GM18907 (cell line): ENCODE results near the gene ELOVL2.

Experiments
- ATAC-seq: cut with Tn5 transposase; IDR thresholded peaks from one replicate; pipeline ENCODE4 v1.9.1; 2021; ENCODE audit warnings: mild to moderate bottlenecking, moderate library complexity; ENCODE audit not compliant: unreplicated experiment

The ELOVL2 gene

GRCh38 chr6:10947966-10948365 lies 96.1 kb downstream of the ELOVL2 start:
- no peak for ATAC-seq

- ATAC-seq: no peak
Measured at GRCh38 chr6:10945845-10946244, 98.3 kb downstream of the ELOVL2 start.

DNA sequence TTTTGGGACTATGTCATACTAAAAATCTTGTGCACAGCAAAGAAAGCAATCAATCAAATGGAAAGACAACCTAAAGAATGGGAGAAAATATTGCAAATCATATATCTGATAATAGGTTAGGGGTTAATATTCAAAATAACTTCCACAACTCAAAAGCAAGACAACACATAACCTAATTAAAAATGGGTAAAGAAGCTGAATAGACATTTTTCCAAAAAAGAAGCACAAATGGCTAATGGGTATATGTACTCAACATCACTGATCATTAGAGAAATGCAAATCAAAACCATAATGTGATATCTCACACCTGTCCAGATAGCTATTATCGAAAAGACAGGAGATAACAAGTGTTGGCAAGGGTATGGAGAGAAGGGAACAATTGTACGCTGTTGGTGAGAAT lies 104.3 kb downstream of the ELOVL2 start:
- ATAC-seq: no peak

DNA sequence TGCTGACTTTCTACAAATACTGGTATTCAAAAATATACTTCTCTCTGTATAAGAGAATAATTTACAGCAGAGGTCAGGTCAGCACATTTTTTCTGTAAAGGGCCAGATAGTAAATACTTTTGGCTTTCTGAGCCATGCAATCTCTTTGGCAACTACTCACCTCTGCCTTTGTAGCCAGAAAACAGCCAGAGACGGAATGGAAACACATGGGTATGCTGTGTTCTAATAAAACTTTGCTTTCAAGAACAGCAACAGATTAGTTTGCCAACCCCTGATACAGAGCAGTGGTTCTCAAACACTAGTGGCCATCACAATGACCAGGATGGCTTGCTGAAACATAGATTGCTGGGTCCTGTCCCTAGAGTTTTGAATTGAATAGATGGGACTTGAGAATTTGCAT lies 111.0 kb downstream of the ELOVL2 start:
- ATAC-seq: no peak
